ENCODE data around the gene TRPV3.

DNA sequence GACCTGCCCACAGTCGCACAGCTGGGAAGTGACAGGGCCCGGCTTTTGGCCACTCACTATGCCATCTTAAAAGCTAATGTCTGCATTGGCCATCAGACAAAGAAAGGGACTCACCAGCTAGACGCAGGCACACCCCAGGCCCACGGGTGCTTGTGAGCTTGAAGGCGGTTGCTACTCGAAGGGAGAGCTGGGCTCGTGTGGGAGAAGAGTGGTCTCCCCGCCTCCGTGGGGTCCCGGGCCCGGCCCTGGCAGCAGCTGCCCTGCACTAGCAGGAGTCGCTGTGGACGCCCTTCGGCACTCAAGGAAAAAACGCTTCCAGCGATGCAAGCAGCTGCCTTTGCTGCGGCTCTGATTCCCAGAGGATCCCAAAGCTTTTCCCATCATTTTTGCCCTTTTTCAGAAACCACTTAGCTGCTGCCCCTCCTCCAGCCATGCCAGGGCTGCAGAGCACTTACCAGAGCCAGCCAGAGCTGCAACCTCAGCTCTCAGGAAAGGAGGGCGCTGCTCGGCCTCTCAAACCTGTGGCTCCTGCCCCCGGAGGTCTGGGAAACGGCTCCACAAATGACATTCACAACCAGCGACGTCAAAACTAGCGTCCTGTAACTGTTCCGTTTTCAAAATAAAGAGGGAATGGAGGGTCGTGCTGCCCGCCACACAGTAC, 39.3 kb upstream of the TRPV3 start:
- TF ChIP-seq EZH2 (IDR thresholded peaks at IDR 0.05) (no peak), FOXP2 (optimal IDR thresholded peaks at IDR 0.05; ENCODE audit: control extremely low read depth, extremely low read length, insufficient read depth) (no peak)

Measured in SK-N-MC (cell line).